ES-I3 (cell line): Measurements from ENCODE around the gene ADGRA3.

ENCODE experiments used
- H3K36me3 ChIP-seq: 2 replicates; pipeline ENCODE4 v1.6.1; 2013; ENCODE audit warnings: mild to moderate bottlenecking, low read length, control low read depth, moderate library complexity; ENCODE audit not compliant: insufficient read depth
- H3K4me1 ChIP-seq: 2 replicates; pipeline ENCODE4 v1.6.1; 2013; ENCODE audit warnings: mild to moderate bottlenecking, control low read depth, low read length; ENCODE audit not compliant: insufficient read depth
- H3K9ac ChIP-seq: 2 replicates; pipeline ENCODE4 v1.6.1; 2013; ENCODE audit warnings: low read depth, mild to moderate bottlenecking, low read length, moderate library complexity
- H3K9me3 ChIP-seq: 2 replicates; pipeline ENCODE4 v1.6.1; 2013; ENCODE audit warnings: mild to moderate bottlenecking, low read length, moderate library complexity; ENCODE audit not compliant: control insufficient read depth, insufficient read depth

Gene ADGRA3

DNA sequence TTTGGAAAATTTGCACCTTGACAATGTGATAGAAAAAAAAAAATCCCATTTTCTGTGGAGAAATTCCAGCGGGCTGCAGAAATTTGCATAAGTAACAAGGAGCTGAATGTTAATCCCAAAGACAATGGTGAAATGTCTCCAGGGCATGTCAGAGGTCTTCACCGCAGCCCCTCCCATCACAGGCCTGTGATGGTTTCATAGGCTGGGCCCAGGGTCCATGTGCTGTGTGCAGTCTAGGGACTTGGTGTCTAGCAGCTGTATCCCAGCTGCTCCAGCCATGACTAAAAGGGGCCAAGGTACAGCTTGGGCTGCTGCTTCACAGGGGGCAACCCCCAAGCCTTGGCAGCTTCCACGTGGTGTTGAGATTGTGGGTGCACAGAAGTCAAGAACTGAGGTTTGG is 85.2 kb downstream of the ADGRA3 start:
- no peaks in the 10 kb centered on the region; the same call in 1 of the 2 replicates for H3K36me3 ChIP-seq
- peaks cover 5% of the 10 kb centered on the region; the same call in 1 of the 2 replicates for H3K4me1 ChIP-seq
- no peak overlapping the region for H3K9ac ChIP-seq

DNA sequence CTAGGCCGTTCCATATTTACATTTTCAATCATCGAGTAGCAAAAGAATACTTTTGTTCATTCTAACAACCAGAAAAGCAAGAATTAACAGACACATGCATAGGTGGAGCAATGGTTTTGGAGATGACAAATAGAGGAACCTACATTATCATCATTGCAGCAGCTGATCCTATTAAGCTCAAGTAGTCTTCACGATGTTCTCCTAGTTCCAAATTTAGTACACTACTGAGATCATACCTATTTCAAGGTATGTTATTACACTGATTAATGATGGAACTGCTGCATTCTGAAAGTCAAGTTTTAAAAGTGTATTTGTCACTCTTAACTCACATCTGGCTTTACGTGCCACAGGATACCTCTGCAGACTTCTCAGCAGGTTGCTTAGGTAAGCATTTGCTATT is 87.4 kb downstream of the ADGRA3 start:
- Histone ChIP-seq H3K4me1 (no peaks in the 10 kb centered on the region), H3K36me3 (peaks cover 4% of the 10 kb centered on the region; the same call in 1 of the 2 replicates), H3K9me3 (no peaks in the 10 kb centered on the region), H3K9ac (no peak overlapping the region)

More for the DNA sequence above, 85.2 kb downstream of the ADGRA3 start:
- no peaks in the 10 kb centered on the region for H3K9me3 ChIP-seq

DNA sequence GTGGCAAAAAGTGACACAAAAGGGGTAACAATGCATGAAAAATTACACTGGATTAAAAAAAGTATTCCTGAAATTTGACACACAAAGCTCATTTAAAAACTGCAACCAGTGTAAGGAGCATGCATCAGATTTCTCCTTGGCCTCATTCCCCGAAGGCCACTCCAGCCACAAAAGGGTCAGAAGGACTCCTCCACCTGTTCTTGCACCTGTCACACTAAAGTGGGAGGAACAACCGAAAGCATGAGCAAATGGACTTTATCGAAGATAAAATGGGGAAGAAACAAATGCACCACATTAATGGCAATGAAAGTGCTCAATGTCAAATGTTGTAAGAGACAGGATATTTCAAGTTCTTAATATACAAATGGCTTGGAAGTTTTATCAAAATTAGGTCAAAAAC is 88.2 kb downstream of the ADGRA3 start:
- H3K4me1 ChIP-seq: no peaks in the 10 kb centered on the region
- H3K9me3 ChIP-seq: no peaks in the 10 kb centered on the region
- no peak overlapping the region for H3K9ac ChIP-seq
- peaks cover 4% of the 10 kb centered on the region; the same call in 1 of the 2 replicates for H3K36me3 ChIP-seq

DNA sequence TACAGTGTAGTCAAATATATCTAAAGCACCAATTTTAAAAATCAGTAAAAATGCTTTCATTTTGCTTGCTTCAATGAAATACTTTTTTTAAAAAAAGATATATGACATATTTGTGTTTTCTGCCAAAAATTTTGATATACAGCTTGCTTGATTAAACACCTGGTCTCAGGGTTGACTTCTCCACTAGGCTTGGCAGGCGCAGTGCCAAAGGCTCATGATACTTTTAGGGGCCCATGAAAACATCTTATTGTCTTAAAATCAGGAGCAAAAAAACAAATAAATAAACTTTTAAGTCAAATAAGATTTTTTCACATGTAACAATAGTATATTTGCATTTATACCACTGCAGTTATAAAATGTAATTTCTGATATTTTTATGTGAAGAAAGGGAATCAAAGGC is 95.6 kb downstream of the ADGRA3 start:
- no peaks in the 10 kb centered on the region for H3K9me3 ChIP-seq
- no peak overlapping the region for H3K9ac ChIP-seq
- H3K36me3 ChIP-seq: peaks cover 4% of the 10 kb centered on the region; the same call in 1 of the 2 replicates
- no peaks in the 10 kb centered on the region for H3K4me1 ChIP-seq

DNA sequence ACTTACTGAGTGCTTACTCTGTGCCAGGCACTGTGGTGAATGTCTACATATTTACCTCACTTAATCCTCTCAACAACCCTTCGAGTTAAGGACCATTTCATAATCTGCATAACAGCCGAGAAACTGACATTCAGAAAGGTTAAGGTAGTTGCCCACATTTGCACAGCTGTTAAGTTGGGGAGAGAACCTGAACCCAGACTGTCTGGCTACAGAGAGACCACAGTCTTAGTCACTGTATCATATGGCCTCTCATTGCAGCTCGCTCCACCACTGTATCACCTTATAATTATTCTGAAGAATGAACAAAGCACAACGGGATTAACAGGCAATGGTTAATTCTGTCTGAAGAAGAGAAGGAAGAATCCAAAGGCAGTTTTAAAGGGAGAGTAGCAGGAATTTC is 98.5 kb downstream of the ADGRA3 start:
- Histone ChIP-seq H3K9ac (no peak overlapping the region), H3K4me1 (no peaks in the 10 kb centered on the region), H3K9me3 (no peaks in the 10 kb centered on the region), H3K36me3 (no peaks in the 10 kb centered on the region; the same call in 1 of the 2 replicates)

DNA sequence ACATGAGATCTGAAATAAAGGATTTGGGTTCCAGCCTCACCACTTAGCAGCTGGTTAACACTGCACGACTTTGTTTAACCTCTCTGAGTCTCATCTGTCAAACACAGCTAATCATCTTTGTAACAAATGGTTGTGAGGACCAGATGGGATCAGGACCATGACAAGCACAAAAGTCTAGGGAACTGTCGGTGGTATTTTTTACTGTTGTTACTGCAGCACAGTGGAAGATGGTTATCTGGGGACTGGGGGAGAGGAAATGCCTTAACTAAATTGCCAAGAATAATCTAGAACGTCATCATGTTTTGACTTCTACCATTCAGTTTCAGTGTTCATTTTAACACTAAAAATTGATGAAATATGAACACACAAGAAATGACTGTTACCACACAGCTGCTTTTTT is 99.5 kb downstream of the ADGRA3 start:
- Histone ChIP-seq H3K9me3 (no peaks in the 10 kb centered on the region), H3K36me3 (no peaks in the 10 kb centered on the region), H3K4me1 (no peaks in the 10 kb centered on the region), H3K9ac (no peak overlapping the region)

DNA sequence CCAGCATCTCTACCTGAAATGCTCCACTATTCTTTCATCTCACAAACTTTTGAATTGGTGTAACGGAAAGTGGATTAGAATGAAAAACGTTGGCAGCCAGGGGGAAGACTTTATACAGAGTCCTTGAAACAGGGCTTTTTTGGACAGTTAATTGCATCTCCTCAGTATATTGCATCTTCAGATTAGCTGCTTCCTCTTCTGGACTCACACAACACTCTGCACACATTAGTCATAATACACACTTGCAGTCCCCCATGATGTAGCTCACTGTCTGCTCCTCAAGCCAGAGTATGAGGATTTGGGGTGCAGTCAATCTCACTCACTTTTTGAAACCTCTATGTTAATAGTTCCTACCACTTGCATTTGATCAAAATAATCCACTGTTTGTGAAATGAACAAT is 101.0 kb downstream of the ADGRA3 start:
- H3K4me1 ChIP-seq: no peaks in the 10 kb centered on the region
- H3K36me3 ChIP-seq: no peaks in the 10 kb centered on the region
- no peak overlapping the region for H3K9ac ChIP-seq
- no peaks in the 10 kb centered on the region for H3K9me3 ChIP-seq

DNA sequence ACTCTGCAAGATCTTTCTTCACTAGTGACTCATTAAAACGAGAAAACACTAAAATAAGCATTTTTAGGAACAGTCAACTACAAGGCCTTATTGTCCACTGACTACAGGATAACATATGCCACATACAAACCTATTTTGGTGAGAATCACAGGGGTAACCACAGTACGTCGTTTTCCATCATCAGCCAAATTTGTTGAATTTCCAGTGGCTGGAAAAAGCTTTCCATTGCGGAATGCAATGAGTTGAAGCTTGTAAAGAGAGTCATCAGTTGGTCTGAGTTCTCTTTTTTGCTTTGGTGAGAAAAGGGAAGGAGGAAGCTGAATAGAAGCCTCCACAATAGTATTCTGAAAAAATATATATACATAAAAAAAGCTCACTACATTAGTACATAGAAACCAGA is 102.4 kb downstream of the ADGRA3 start:
- Histone ChIP-seq H3K9ac (no peak overlapping the region), H3K36me3 (no peaks in the 10 kb centered on the region), H3K4me1 (no peaks in the 10 kb centered on the region), H3K9me3 (no peaks in the 10 kb centered on the region)

DNA sequence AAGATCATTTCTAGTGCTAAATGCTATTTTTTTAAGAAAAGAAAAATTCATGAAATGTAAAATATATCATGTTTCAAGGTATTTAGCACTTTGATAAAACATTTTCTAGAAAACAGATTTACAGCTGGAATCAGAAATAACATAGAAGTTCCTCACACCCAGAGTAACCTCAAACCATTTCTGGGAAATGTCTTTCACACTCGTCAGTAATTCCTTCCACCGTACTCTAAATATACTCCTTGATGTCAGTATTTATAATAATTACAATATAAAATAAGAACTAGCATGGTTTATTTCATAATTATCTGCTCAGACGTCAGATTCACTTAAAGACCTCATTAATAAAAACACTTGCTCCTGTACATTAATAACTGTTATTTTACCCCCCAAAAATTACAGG is 103.9 kb downstream of the ADGRA3 start:
- Histone ChIP-seq H3K9me3 (no peaks in the 10 kb centered on the region), H3K36me3 (no peaks in the 10 kb centered on the region), H3K4me1 (no peaks in the 10 kb centered on the region), H3K9ac (no peak overlapping the region)

DNA sequence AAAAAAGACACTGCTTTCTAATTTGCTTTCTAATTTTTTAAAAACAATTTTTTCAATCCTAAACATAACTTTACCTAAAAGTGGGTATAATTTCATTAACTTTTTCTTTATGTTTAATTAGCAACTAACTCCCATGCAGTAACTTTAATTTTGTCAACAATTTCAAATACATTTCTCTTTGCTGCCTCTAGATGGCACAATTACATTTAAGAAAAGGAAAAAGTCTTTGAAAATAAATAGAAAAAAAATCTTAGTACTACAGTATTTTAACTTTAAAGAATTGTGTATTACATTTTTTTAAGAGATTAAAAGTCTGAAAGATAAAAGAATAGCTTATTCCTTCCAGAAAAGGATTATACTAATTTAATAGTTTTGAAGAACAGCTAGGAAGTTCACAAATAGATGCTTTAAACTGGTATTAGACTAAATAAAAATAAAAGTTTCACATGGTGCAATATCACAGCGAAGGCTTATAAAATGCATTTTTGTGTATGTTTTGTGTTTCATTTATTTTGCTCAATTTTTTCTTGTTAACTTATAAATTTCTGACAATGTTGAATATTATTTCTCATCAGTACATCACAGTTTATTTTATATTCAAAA is 105.1 kb downstream of the ADGRA3 start:
- H3K36me3 ChIP-seq: no peaks in the 10 kb centered on the region
- no peak overlapping the region for H3K9ac ChIP-seq
- no peaks in the 10 kb centered on the region for H3K4me1 ChIP-seq

DNA sequence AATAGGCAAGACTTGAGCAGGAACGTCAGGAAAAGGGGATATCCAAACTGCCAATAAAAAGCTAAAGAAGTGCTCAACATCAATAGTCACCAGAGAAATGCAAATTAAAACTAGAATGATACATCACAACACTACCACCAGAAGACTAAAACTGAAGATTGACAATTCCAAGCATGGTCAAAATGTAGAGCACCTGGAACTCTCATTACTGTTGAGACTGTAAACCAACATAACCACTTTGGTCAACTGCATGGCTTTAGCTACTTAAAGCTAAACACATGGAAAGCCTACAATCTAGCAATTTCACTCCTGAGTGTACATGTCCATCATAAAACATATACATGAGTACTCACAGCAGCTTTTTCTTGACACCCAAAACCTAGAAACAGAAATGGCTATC is 107.4 kb downstream of the ADGRA3 start:
- no peaks in the 10 kb centered on the region for H3K36me3 ChIP-seq
- no peaks in the 10 kb centered on the region for H3K9me3 ChIP-seq
- H3K9ac ChIP-seq: no peak overlapping the region
- no peaks in the 10 kb centered on the region for H3K4me1 ChIP-seq

More for the DNA sequence above, 105.1 kb downstream of the ADGRA3 start:
- H3K9me3 ChIP-seq: no peaks in the 10 kb centered on the region

DNA sequence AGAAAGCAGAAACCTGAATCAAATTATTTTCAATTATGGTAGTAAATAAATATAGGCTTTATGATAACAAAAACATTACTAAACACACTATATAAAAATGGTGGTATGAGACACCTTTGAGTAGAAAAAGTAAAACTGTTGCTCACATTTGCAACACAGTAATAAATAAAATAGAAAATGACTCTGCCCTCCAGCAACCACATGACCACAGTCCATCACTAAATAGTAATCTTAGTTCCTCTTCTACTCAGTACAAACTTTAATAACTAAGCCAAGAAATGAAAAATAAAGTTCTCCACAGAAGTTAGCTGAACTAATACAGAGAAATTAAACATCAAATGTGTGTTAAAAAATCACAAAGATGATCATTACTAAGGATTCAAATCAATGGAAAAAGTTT is 108.5 kb downstream of the ADGRA3 start:
- H3K36me3 ChIP-seq: no peaks in the 10 kb centered on the region
- no peak overlapping the region for H3K9ac ChIP-seq

DNA sequence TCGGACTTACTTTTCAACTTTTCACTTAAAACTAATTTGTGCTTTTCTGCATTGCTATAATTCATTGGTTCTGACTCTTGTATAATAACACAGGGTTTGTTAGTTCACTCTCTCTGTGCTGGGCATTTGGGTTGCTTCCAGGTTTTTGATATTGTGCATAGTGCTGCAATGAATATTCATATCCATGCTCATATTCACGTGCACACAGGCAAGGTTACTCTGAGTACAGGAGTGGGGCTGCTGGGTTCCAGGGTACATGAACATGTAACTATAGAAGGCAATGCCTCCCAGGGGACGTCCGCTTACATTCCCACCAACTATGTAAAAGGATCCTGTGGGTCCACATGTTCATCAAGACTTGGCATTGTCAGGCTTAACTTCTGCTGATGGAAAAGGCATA is 117.2 kb downstream of the ADGRA3 start:
- Histone ChIP-seq H3K9me3 (no peaks in the 10 kb centered on the region), H3K9ac (no peak overlapping the region), H3K36me3 (no peaks in the 10 kb centered on the region), H3K4me1 (no peaks in the 10 kb centered on the region)

More for the DNA sequence above, 108.5 kb downstream of the ADGRA3 start:
- Histone ChIP-seq H3K9me3 (no peaks in the 10 kb centered on the region), H3K4me1 (no peaks in the 10 kb centered on the region)

DNA sequence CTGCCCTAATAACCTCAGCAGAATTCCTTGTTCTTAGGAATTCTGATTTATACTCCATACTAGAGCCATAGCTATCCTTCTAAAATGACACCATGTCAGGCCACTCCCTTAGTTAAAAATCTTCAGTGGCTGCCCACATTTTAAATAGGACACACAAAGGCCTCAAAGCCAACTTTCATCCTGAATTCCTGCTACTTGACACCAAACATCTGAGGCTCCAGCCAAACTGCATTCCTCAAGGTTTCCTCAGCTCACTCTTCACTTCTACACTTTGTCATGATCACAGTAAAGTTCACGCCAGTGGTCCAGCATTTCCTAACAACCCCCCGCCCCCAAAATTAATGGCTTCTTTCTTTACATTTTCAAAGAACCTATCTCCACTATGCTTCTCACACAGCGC is 124.3 kb downstream of the ADGRA3 start:
- no peak overlapping the region for H3K9ac ChIP-seq
- H3K36me3 ChIP-seq: peaks cover 12% of the 10 kb centered on the region
- H3K4me1 ChIP-seq: no peaks in the 10 kb centered on the region
- H3K9me3 ChIP-seq: no peaks in the 10 kb centered on the region

DNA sequence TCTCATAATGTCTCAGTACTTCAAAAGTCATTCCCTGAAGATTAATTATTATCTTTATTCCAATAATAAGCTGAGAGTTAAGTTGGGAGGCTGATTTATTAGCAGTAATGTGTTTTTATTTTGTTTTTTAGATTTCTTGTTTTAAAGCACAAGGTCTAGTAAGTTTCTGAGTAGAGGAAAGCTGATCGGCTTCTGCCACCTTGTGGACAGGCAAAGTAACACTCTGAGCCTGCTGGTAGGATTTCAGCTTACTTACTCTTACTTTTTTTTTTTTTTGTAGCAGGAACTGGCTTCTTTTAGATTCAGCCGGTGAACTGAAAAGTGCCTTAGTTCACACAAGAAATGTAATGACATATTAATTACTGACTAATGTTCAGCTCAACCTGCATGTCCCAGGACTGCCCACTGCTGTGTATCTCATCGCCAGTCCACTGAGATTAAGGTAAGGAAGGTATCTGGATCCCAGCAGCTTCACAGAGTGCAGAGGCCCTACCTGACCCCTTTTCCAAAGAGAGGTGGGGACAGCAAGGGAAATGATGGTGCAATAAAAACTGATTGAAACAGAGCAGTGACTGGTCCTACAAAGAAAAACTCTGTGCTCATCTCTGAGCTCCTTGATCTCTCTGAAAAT is 126.5 kb downstream of the ADGRA3 start:
- peaks cover 14% of the 10 kb centered on the region for H3K36me3 ChIP-seq
- H3K9ac ChIP-seq: no peak overlapping the region
- no peaks in the 10 kb centered on the region for H3K4me1 ChIP-seq
- no peaks in the 10 kb centered on the region for H3K9me3 ChIP-seq
